ENCODE measurements around the gene ST6GAL1. TPM values are rescaled to one million over a fixed set of nuclear protein-coding genes. Genes with fewer than 3 reads are reported as not detected.
A peak's percentile ranks its signal among the peaks of the same experiment; 100 is the strongest.
"Not testable (repeated sequence)": the region's sequence is repeated elsewhere in the genome, so short reads cannot be mapped to it uniquely, and the experiment has no call there.

Gene ST6GAL1
- polyA plus RNA-seq, 3 donors = 19.0 to 24.4 (median 20.5) TPM

DNA sequence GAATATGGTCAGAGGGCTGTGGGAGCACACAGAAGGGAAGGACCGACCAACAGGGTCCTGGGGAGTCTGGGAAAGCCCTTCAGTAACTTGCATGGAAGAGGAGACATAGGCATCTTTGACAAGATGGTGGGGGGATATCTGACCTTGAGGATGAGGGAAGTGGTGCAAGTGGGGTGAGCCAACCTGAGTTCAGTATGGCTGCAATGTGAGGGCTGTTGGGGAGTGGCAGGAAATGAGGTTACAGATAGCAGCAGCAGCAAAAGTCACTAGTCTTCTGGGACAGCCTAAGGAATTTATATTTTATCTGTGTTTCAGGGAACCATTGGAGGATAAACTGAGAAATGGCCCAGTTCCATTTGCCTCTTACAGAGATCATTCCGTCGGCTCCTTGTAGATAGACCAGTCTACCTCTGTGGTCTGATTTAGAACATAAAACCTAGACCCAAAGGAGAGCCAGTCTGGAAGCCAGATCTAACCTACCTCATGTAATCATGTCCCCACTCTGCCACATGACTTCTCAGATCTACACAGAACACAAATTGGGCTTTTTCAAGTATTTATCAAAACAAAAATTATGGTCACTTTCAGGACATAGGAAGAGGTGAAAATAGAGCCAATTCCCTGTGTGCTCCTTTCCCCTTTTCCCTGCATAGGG lies 75.6 kb downstream of the ST6GAL1 start:
- H3K36me3 ChIP-seq (replicated peaks in 1 of 2; ENCODE audit: control insufficient read depth in 1 of 2, insufficient read depth in 2 of 2, low read length in 2 of 2) = no peaks in the 10 kb centered on the region

DNA sequence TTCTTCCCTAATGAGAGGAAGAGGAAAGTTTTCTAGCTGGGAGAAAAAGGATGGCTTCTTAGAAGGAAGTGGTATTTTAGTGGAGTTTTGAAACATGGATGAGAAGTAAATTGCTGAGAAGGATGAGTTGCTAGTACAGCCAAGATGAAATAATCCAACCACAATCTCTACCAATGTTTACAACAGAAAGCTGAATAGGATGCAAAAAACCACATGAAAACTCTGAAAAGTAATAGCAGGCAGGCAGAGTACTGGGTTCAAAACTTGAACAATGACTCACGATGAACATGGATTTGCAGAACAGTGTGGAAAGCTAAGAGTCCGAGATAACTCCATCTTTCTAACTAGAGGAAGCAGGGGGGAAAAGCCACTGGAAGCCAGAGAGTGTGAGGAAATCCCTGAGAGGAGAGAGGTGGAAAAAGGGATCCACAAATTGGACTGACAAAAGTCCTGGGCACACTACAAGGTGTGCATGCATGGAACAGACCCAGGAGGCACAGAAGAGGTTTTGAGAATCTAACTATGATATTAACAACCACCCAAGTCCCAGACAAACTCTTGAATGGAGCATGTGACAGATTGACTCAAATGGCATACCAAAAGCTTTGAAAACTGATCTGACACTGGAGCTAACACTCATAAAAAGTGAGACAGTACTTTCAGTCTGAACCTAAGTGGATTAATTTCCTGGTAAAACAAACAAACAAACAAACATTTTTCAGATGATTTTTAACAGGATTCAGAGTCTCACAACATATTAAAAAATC lies 76.7 kb downstream of the ST6GAL1 start:
- intact Hi-C loops (cut with micrococcal nuclease) = no loop called here
- WGBS (ENCODE audit: insufficient coverage) = no CpG with 5 or more reads among the region's 2 CpGs
- H3K4me3 Mint-ChIP-seq = peak overlapping the region; percentile 10 to 43
- Histone ChIP-seq H3K36me3 (replicated peaks in 1 of 2; ENCODE audit: control insufficient read depth in 1 of 2, insufficient read depth in 2 of 2, low read length in 2 of 2) (no peaks in the 10 kb centered on the region), H4K20me1 (ENCODE audit: insufficient read depth, low read length) (no peaks in the 10 kb centered on the region), H2AFZ (ENCODE audit: insufficient read depth, low read depth, low read length, poor library complexity, severe bottlenecking) (no peak overlapping the region), H3K4me3 (replicated peaks in 1 of 3; ENCODE audit: low read depth in 2 of 3, low read length in 3 of 3) (peak overlapping the region in 1 of 3 experiments; percentile 10), H3K9ac (ENCODE audit: insufficient read depth, low read length, poor library complexity, severe bottlenecking) (no peak overlapping the region), H3K4me1 (ENCODE audit: control insufficient read depth in 1 of 2, insufficient read depth in 2 of 2, low read length in 2 of 2) (peaks cover 30 to 40% of the 10 kb centered on the region in 2 donors), H3K27me3 (ENCODE audit: control insufficient read depth in 2 of 2, insufficient read depth in 2 of 2, low read length in 2 of 2) (no peaks in the 10 kb centered on the region), H3K4me2 (replicated peaks; ENCODE audit: extremely low read depth, low read length, poor library complexity, severe bottlenecking) (peak overlapping the region; percentile 14), H3K9me3 (replicated peaks in 1 of 2; ENCODE audit: control insufficient read depth in 1 of 2, insufficient read depth in 1 of 2, low read length in 2 of 2) (peaks cover 0 to 2% of the 10 kb centered on the region in 2 donors), H3K27ac (ENCODE audit: low read depth in 1 of 2, low read length in 2 of 2) (peak overlapping the region in 1 of 2 donors; percentile 62), H3K79me2 (ENCODE audit: insufficient read depth, low read length) (peaks cover 15% of the 10 kb centered on the region)
- H3K4me1 Mint-ChIP-seq = peaks cover 46% of the 10 kb centered on the region
- TF ChIP-seq, protein P1, sequence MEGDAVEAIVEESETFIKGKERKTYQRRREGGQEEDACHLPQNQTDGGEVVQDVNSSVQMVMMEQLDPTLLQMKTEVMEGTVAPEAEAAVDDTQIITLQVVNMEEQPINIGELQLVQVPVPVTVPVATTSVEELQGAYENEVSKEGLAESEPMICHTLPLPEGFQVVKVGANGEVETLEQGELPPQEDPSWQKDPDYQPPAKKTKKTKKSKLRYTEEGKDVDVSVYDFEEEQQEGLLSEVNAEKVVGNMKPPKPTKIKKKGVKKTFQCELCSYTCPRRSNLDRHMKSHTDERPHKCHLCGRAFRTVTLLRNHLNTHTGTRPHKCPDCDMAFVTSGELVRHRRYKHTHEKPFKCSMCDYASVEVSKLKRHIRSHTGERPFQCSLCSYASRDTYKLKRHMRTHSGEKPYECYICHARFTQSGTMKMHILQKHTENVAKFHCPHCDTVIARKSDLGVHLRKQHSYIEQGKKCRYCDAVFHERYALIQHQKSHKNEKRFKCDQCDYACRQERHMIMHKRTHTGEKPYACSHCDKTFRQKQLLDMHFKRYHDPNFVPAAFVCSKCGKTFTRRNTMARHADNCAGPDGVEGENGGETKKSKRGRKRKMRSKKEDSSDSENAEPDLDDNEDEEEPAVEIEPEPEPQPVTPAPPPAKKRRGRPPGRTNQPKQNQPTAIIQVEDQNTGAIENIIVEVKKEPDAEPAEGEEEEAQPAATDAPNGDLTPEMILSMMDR (IDR thresholded peaks at IDR 0.05) = no peak
- peak overlapping the region; percentile 43 to 86 (median 68) for H3K27ac Mint-ChIP-seq
- H3K9me3 Mint-ChIP-seq = peaks cover 0 to 9% (median 5%) of the 10 kb centered on the region in 7 donors
- H3K27me3 Mint-ChIP-seq (ENCODE audit: low read depth in 3 of 3) = no peaks in the 10 kb centered on the region
- DNase-seq = peak in 2 of 3 donors; percentile 22 to 44
- H3K36me3 Mint-ChIP-seq = peaks cover 16 to 21% of the 10 kb centered on the region in 2 donors

More for the DNA sequence above, 75.6 kb downstream of the ST6GAL1 start:
- Mint-ChIP-seq H3K9me3 (peaks cover 0 to 9% (median 5%) of the 10 kb centered on the region in 7 donors), H3K36me3 (peaks cover 18 to 21% of the 10 kb centered on the region in 2 donors), H3K4me1 (peaks cover 42% of the 10 kb centered on the region), H3K4me3 (no peak overlapping the region), H3K27ac (peak overlapping the region in 5 of 7 donors; percentile 50 to 83 (median 56)), H3K27me3 (ENCODE audit: low read depth in 3 of 3) (no peaks in the 10 kb centered on the region)
- Histone ChIP-seq H3K79me2 (ENCODE audit: insufficient read depth, low read length) (peaks cover 15% of the 10 kb centered on the region), H2AFZ (ENCODE audit: insufficient read depth, low read depth, low read length, poor library complexity, severe bottlenecking) (no peak overlapping the region), H3K9ac (ENCODE audit: insufficient read depth, low read length, poor library complexity, severe bottlenecking) (no peak overlapping the region), H3K4me1 (ENCODE audit: control insufficient read depth in 1 of 2, insufficient read depth in 2 of 2, low read length in 2 of 2) (peaks cover 24 to 38% of the 10 kb centered on the region in 2 donors), H3K27me3 (ENCODE audit: control insufficient read depth in 2 of 2, insufficient read depth in 2 of 2, low read length in 2 of 2) (no peaks in the 10 kb centered on the region), H4K20me1 (ENCODE audit: insufficient read depth, low read length) (no peaks in the 10 kb centered on the region), H3K27ac (ENCODE audit: low read depth in 1 of 2, low read length in 2 of 2) (peak overlapping the region in 1 of 2 donors; percentile 35), H3K4me2 (replicated peaks; ENCODE audit: extremely low read depth, low read length, poor library complexity, severe bottlenecking) (no peak overlapping the region), H3K4me3 (replicated peaks in 1 of 3; ENCODE audit: low read depth in 2 of 3, low read length in 3 of 3) (no peak overlapping the region), H3K9me3 (replicated peaks in 1 of 2; ENCODE audit: control insufficient read depth in 1 of 2, insufficient read depth in 1 of 2, low read length in 2 of 2) (peaks cover 0 to 2% of the 10 kb centered on the region in 2 donors)
- 100% methylated on average over 1 of the region's 3 CpGs for WGBS (ENCODE audit: insufficient coverage)
- intact Hi-C loops (cut with micrococcal nuclease) = no loop called here
- DNase-seq = no peak
- TF ChIP-seq, protein P1 (IDR thresholded peaks at IDR 0.05) = no peak

DNA sequence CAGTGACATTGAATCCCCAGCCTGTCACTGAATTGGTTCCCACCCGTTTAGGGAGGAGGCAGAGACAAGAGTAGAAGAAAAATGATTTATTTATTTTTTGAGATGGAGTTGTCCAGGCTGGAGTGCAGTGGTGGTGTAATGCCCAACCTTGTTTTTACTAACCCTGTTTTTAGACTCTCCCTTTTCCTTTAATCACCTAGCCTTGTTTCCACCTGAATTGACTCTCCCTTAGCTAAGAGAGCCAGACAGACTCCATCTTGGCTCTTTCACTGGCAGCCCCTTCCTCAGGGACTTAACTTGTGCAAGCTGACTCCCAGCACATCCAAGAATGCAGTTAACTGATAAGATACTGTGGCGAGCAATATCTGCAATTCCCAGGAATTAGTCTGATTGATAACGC lies 80.1 kb downstream of the ST6GAL1 start:
- H3K27me3 Mint-ChIP-seq (ENCODE audit: low read depth in 3 of 3); H3K9me3 ChIP-seq (replicated peaks in 1 of 2; ENCODE audit: control insufficient read depth in 1 of 2, insufficient read depth in 1 of 2, low read length in 2 of 2); H4K20me1 ChIP-seq (ENCODE audit: insufficient read depth, low read length); H3K27ac Mint-ChIP-seq; H2AFZ ChIP-seq (ENCODE audit: insufficient read depth, low read depth, low read length, poor library complexity, severe bottlenecking); H3K4me3 ChIP-seq (replicated peaks in 1 of 3; ENCODE audit: low read depth in 2 of 3, low read length in 3 of 3); H3K4me3 Mint-ChIP-seq; H3K9me3 Mint-ChIP-seq; H3K36me3 ChIP-seq (replicated peaks in 1 of 2; ENCODE audit: control insufficient read depth in 1 of 2, insufficient read depth in 2 of 2, low read length in 2 of 2); H3K9ac ChIP-seq (ENCODE audit: insufficient read depth, low read length, poor library complexity, severe bottlenecking); H3K4me2 ChIP-seq (replicated peaks; ENCODE audit: extremely low read depth, low read length, poor library complexity, severe bottlenecking); H3K79me2 ChIP-seq (ENCODE audit: insufficient read depth, low read length); H3K27ac ChIP-seq (ENCODE audit: low read depth in 1 of 2, low read length in 2 of 2); H3K27me3 ChIP-seq (ENCODE audit: control insufficient read depth in 2 of 2, insufficient read depth in 2 of 2, low read length in 2 of 2); DNase-seq; intact Hi-C loops (cut with micrococcal nuclease): not testable (repeated sequence)
- peaks cover 70% of the 10 kb centered on the region for H3K4me1 Mint-ChIP-seq
- 100% methylated on average over 1 of the region's 3 CpGs for WGBS (ENCODE audit: insufficient coverage)
- peaks cover 56 to 69% of the 10 kb centered on the region in 2 donors for H3K4me1 ChIP-seq (ENCODE audit: control insufficient read depth in 1 of 2, insufficient read depth in 2 of 2, low read length in 2 of 2)
- H3K36me3 Mint-ChIP-seq = peaks cover 9 to 27% of the 10 kb centered on the region in 2 donors
